ENCODE results near the gene GNB3. TPM values are rescaled to one million over a fixed set of nuclear protein-coding genes. Genes with fewer than 3 reads are reported as not detected.

GNB3 gene
- total RNA-seq, 2 experiments from 2014 or later = 0.50 to 1.1 TPM

DNA sequence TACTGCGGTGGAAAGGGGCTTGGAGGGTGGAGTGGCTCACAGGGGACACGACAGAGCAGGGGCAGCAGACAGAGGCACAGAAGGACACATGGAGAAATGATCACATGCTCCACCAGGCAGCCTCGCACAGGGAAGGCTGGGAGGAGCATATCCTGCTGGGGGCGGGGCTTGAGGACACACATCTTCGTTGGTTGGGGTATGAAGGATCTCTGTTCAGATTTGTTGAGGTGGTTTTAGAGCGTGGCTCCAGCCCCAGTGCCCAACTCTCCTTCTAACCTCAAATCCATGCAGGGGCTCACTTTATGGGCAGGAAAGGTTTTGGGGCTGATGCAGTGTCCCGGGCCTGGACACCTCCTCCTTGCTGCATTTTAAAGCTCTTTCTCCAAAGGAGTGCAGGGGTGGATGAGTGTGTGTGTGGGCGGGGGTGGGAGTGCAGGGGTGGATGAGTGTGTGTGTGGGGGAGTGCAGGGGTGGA, 13.3 kb upstream of the GNB3 start:
- CTCF ChIA-PET = interaction anchor here (0.6 to 17.9 kb wide), 7 partner anchors 9 to 209 kb away, joined by 3 to 341 read pairs (median 10); partner anchors contain the start of genes CDCA3, MLF2 and USP5
- H3K27ac Mint-ChIP-seq = no peak overlapping the region
- intact Hi-C loops (cut with micrococcal nuclease) = loop anchor here (5.0 kb wide), 2 partner anchors 45 to 75 kb away; partner anchors contain the start of gene MLF2

DNA sequence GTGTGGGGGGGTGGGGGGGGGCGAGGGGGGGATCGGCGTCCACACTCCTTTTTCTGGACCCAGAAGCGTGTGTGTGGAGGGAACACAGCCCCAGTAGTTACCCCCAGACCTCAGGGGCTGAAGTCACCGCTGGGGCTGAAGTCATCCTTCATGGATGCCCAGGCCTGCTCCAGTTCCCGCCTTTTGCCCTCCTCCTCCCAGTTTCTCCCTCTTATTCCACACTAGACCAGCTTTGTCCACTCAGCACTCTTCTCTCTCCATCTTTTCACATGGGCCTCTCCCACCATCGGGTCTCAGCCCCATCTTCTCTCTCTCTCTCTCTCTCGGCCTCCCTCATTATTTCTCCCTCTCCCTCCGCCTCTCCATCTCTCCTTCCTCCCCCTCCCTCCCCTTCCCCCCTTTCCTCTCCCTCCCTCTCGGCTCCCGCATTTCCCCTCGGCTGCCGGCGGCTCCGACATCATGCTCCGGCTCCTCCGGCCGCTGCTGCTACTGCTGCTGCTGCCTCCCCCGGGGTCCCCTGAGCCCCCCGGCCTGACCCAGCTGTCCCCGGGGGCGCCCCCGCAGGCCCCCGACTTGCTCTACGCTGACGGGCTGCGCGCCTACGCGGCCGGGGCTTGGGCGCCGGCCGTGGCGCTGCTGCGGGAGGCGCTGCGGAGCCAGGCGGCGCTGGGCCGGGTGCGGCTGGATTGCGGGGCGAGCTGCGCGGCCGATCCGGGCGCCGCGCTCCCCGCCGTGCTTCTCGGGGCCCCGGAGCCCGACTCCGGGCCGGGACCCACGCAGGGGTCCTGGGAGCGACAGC, 12.5 kb upstream of the GNB3 start, which contains the start of gene P3H3:
P3H3 (plus strand) TSS at position 426 of the 799 bp plus-strand sequence; CDS start at position 460, 34 bp downstream.
- POLR2A ChIA-PET = interaction anchor here (1.0 to 2.6 kb wide), 6 partner anchors 23 to 104 kb away, joined by 4 to 16 read pairs (median 6); partner anchors contain the start of genes CDCA3, COPS7A, MLF2 and TPI1
- H3K27ac Mint-ChIP-seq = peak within 1 kb of the TSS; percentile 77
- intact Hi-C loops (cut with micrococcal nuclease) = loop anchor here (5.0 kb wide), 2 partner anchors 46 to 76 kb away; partner anchors contain the start of gene MLF2

More for the DNA sequence above, 13.3 kb upstream of the GNB3 start:
- ATAC-seq (peak; percentile 43), DNase-seq (peak; percentile 75)
- Mint-ChIP-seq H3K4me3 (peak overlapping the region; percentile 34), H3K36me3 (ENCODE audit: low read depth) (no peaks in the 10 kb centered on the region), H3K27me3 (peaks cover 61% of the 10 kb centered on the region), H3K4me1 (ENCODE audit: low read depth) (peaks cover 20% of the 10 kb centered on the region), H3K9me3 (no peaks in the 10 kb centered on the region)
- POLR2A ChIA-PET = interaction anchor here (0.9 to 2.6 kb wide), 4 partner anchors 26 to 74 kb away, joined by 3 to 16 read pairs (median 5); partner anchors contain the start of genes LAG3, MLF2 and TPI1
- TF ChIP-seq, protein P1, sequence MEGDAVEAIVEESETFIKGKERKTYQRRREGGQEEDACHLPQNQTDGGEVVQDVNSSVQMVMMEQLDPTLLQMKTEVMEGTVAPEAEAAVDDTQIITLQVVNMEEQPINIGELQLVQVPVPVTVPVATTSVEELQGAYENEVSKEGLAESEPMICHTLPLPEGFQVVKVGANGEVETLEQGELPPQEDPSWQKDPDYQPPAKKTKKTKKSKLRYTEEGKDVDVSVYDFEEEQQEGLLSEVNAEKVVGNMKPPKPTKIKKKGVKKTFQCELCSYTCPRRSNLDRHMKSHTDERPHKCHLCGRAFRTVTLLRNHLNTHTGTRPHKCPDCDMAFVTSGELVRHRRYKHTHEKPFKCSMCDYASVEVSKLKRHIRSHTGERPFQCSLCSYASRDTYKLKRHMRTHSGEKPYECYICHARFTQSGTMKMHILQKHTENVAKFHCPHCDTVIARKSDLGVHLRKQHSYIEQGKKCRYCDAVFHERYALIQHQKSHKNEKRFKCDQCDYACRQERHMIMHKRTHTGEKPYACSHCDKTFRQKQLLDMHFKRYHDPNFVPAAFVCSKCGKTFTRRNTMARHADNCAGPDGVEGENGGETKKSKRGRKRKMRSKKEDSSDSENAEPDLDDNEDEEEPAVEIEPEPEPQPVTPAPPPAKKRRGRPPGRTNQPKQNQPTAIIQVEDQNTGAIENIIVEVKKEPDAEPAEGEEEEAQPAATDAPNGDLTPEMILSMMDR (IDR thresholded peaks at IDR 0.05) = no peak

DNA sequence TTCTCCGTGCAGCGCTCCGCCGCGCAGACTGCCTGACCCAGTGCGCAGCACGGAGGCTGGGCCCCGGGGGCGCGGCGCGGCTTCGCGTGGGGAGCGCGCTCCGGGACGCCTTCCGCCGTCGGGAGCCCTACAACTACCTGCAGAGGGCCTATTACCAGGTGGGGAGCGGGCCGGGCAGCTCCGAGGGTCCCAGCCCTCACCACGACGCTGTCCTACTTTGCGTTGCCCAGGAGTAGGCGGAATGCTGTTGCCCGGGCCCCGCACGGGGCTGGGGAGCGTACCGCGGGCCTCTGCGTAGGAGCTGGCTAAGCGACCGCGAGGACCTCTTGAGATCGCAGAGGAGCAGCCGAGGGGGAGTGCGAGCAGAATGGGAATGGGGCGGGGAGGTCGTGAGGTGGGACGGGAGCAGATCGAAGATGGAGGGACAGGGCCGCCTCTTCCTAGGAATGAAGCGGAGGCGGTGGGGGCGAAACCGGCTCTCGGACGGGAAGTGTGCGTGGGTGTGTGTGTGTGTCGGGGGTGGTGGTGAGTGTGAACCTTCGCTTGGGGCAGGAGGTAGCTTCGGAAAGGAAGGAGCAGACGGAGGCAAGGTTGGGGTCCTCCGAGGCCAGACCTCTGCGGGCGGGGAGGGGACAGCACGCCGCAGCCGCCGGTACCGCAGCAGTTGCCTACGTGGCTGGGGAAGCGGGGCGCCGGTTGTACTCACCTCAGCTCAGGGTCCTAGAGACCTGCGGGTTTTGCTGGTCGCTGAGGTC, 11.8 kb upstream of the GNB3 start:
- ChIA-PET POLR2A (interaction anchor here (1.0 to 2.6 kb wide), 7 partner anchors 22 to 105 kb away, joined by 3 to 16 read pairs (median 6); partner anchors contain the start of genes CDCA3, COPS7A, MLF2 and TPI1), CTCF (interaction anchor here (0.6 to 17.9 kb wide), 11 partner anchors 10 to 211 kb away, joined by 3 to 341 read pairs (median 4); partner anchors contain the start of genes CDCA3, COPS7A, MLF2 and PTMS)
- H3K27ac Mint-ChIP-seq = peak overlapping the region; percentile 77
- peak; percentile 41 for ATAC-seq
- no peaks in the 10 kb centered on the region for H3K36me3 Mint-ChIP-seq (ENCODE audit: low read depth)
- H3K4me3 Mint-ChIP-seq = peak overlapping the region; percentile 79
- TF ChIP-seq, protein P1 (IDR thresholded peaks at IDR 0.05) = no peak
- peaks cover 51% of the 10 kb centered on the region for H3K27me3 Mint-ChIP-seq
- DNase-seq = peak; percentile 59
- peaks cover 20% of the 10 kb centered on the region for H3K4me1 Mint-ChIP-seq (ENCODE audit: low read depth)
- H3K9me3 Mint-ChIP-seq = no peaks in the 10 kb centered on the region
- intact Hi-C loops (cut with micrococcal nuclease) = loop anchor here (5.0 kb wide), 2 partner anchors 47 to 77 kb away; partner anchors contain the start of gene MLF2

More for the DNA sequence above, 12.5 kb upstream of the GNB3 start, which contains the start of gene P3H3:
- Mint-ChIP-seq H3K4me1 (ENCODE audit: low read depth) (peaks cover 20% of the 10 kb centered on the region), H3K4me3 (peak within 1 kb of the TSS; percentile 79), H3K9me3 (no peaks in the 10 kb centered on the region), H3K27me3 (peaks cover 55% of the 10 kb centered on the region), H3K36me3 (ENCODE audit: low read depth) (no peaks in the 10 kb centered on the region)
- DNase-seq = peak; percentile 28
- ATAC-seq = peak; percentile 24
- CTCF ChIA-PET = interaction anchor here (0.6 to 17.9 kb wide), 9 partner anchors 8 to 210 kb away, joined by 3 to 341 read pairs (median 6); partner anchors contain the start of genes CDCA3, COPS7A, MLF2 and PTMS
- TF ChIP-seq, protein P1 (IDR thresholded peaks at IDR 0.05) = peak; percentile 7

DNA sequence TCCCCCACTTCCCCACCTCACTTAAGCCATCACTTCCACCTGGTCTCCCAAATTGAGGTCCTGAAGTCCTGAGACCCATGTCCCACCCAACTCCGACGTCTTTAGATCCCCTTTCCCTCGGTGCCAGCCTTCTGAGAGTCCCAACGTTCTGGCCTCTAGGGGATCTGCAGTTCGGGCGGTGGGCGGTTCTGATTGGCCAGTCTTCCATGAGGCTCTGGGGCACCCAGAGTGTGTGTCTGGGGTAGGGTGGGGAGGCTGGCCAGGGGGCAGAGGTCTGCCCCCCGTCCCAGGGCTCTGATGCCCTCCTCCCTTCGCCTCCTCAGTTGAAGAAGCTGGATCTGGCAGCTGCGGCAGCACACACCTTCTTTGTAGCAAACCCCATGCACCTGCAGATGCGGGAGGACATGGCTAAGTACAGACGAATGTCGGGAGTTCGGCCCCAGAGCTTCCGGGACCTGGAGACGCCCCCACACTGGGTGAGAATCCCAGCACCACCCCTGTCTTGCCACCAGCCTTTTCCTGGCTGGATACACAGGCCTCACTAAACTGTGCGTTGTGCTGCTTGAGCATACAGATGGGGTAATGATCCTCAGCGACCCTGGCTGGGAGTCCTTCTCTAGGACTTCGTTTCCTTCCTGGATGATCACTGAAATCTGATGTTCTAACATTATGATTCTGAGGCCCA, 11.0 kb upstream of the GNB3 start:
- intact Hi-C loops (cut with micrococcal nuclease) = loop anchor here (5.0 kb wide), 2 partner anchors 47 to 77 kb away; partner anchors contain the start of gene MLF2
- H3K9me3 Mint-ChIP-seq = no peaks in the 10 kb centered on the region
- ChIA-PET CTCF (interaction anchor here (0.6 to 17.9 kb wide), 10 partner anchors 10 to 145 kb away, joined by 3 to 341 read pairs (median 5); partner anchors contain the start of genes CDCA3, COPS7A, MLF2 and PTMS), POLR2A (interaction anchor here (1.0 to 2.6 kb wide), 6 partner anchors 22 to 106 kb away, joined by 3 to 16 read pairs (median 6); partner anchors contain the start of genes CDCA3, COPS7A and MLF2)
- peak overlapping the region; percentile 79 for H3K4me3 Mint-ChIP-seq
- H3K36me3 Mint-ChIP-seq (ENCODE audit: low read depth) = no peaks in the 10 kb centered on the region
- TF ChIP-seq, protein P1 (IDR thresholded peaks at IDR 0.05) = no peak
- ATAC-seq (no peak), DNase-seq (no peak)
- H3K27ac Mint-ChIP-seq = peak overlapping the region; percentile 77
- peaks cover 25% of the 10 kb centered on the region for H3K4me1 Mint-ChIP-seq (ENCODE audit: low read depth)
- peaks cover 46% of the 10 kb centered on the region for H3K27me3 Mint-ChIP-seq

Data from activated CD8-positive, alpha-beta T cell treated with anti-CD3 and anti-CD28 coated beads for 36 hours (primary cell).